ENCODE measurements around the gene CTNNB1.

CTNNB1 gene

DNA sequence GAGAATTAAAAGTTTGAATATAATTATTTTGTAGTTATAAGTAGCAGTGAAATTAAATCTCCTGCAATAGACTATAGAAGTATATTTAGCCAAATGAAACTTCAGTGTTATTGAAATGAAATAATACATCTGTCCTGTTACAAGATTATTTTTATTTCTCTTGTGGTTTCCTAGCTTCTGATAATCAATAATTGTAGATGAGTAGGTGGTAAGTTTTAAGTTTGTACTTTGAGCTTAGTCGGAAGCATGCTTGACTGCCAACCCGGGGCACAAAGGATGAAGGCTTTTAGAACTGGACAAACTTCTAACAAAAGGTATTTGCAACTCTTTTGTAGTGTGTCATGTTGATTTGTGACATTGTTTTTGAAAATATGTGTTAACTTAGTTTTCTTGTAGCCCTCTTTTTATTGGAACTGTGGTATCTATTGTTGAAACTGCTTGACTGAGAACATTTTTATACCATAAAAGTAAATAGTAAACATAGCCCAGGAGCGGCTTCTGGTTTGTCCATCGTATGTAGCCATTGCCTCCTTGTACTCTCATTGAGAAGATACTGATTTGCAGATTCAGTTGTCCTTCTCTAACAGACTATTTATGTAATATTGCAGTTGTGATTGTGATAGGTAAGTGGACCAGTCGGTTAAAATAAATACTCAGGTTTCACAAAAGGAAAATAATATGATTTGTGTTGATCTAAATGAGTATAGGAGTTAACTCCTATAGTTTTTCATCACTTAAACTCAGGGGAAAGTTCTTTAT is 2.9 kb downstream of the CTNNB1 start:
- POLR2A ChIA-PET = interaction anchor here (0.6 to 0.7 kb wide), 2 partner anchors 532 to 669 kb away, joined by 3 read pairs; no protein-coding TSS in a partner anchor
- TF ChIP-seq, protein P1, sequence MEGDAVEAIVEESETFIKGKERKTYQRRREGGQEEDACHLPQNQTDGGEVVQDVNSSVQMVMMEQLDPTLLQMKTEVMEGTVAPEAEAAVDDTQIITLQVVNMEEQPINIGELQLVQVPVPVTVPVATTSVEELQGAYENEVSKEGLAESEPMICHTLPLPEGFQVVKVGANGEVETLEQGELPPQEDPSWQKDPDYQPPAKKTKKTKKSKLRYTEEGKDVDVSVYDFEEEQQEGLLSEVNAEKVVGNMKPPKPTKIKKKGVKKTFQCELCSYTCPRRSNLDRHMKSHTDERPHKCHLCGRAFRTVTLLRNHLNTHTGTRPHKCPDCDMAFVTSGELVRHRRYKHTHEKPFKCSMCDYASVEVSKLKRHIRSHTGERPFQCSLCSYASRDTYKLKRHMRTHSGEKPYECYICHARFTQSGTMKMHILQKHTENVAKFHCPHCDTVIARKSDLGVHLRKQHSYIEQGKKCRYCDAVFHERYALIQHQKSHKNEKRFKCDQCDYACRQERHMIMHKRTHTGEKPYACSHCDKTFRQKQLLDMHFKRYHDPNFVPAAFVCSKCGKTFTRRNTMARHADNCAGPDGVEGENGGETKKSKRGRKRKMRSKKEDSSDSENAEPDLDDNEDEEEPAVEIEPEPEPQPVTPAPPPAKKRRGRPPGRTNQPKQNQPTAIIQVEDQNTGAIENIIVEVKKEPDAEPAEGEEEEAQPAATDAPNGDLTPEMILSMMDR (IDR thresholded peaks at IDR 0.05; ENCODE audit: control extremely low read depth, extremely low read depth, low read depth, missing control alignments) = no peak
- CTCF ChIA-PET = interaction anchor here (1.3 to 1.5 kb wide), 3 partner anchors 10 to 12 kb away, joined by 3 to 7 read pairs (median 6); no protein-coding TSS in a partner anchor
- DNase-seq (ENCODE audit: extremely low spot score) = no peak

DNA sequence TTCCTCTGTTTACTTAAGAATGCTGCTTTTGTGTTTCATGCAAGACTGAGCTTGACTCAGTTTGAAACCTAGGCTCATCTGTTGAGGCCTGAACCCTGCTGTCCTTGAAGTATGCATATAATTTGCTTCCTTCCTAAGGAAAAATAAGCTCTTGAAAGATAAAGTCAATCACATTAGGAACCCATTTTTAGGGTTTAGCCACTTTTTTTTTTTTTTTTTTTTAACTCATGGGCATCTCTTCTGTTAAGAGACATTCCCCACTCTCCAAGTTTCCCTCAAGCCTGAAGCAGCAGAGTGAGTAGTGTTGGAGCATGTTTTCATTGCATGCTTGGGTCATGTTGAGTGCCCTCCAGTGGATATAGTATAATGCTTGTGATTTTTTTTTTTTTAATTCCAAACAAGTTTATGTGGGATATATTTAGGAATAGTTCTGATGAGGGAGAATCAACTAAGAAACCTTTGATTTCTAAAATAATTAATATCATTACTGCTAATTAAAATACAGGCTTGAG is 3.6 kb downstream of the CTNNB1 start:
- TF ChIP-seq, protein P1 (IDR thresholded peaks at IDR 0.05; ENCODE audit: control extremely low read depth, extremely low read depth, low read depth, missing control alignments) = peak; percentile 2
- ChIA-PET POLR2A (interaction anchor here (0.6 kb wide), 1 partner anchor 670 kb away, joined by 3 read pairs; no protein-coding TSS in a partner anchor), CTCF (interaction anchor here (1.3 to 1.5 kb wide), 2 partner anchors 11 kb away, joined by 3 to 6 read pairs; no protein-coding TSS in a partner anchor)
- no peak for DNase-seq (ENCODE audit: extremely low spot score)

DNA sequence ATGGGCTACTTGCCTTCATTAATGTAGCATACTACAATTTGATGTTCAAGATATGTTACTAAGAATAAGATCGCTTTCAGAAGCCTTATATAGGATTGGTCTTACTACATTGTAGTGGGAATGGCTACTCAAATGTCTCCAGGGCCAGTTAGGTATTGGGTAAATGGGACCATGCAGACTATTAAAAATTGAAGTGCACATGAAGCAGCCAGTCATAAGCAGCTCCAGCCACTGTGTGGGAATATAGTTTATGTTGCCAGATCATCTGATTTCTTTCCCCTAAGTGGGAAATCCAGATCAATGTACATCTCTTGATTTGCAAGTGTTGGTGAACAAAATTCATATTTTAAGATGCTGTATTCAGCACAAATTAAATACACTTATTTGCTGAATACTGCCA is 5.1 kb downstream of the CTNNB1 start:
- TF ChIP-seq, protein P1 (IDR thresholded peaks at IDR 0.05; ENCODE audit: control extremely low read depth, extremely low read depth, low read depth, missing control alignments) = no peak
- DNase-seq (ENCODE audit: extremely low spot score) = no peak
- ChIA-PET POLR2A (no interaction called here), CTCF (no interaction called here)

DNA sequence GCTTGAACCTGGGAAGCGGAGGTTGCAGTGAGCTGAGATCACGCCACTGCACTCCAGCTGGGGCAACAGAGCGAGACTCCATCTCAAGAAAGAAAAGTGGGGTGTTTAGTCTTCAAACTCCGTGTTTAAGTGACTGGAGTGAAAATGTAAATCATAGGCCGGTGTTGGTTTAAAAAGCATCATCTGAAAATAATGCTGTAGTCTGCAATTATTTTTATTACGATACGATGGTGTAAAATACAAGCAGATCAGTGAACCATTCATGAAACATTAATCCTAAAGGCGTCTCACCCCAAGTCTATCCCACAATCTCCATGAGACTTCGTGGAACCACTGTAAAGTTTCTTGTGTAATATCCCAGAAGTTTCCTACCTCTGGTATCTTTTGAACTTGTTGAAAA is 6.3 kb downstream of the CTNNB1 start:
- POLR2A ChIA-PET = no interaction called here
- DNase-seq (ENCODE audit: extremely low spot score) = no peak
- CTCF ChIA-PET = no interaction called here
- TF ChIP-seq, protein P1 (IDR thresholded peaks at IDR 0.05; ENCODE audit: control extremely low read depth, extremely low read depth, low read depth, missing control alignments) = no peak

DNA sequence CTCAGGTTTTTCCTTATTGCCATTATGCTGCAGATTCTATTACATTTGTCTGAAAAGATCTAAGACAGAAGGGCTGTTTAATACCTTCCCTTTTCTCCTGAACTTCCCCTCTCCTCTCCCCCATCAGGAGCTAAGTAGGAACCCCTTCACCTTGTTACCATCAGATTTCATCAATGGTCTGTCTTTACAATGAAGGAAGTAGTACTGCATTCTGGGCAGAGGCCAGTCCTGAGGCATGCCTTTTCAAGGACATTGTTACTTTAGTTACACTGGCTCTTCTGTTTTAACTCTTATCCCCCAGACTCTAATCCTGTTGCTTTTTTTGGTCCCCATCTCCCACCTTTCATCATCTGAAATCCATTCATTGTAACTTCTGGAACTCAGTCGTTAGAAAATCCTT is 8.1 kb downstream of the CTNNB1 start:
- no peak for DNase-seq (ENCODE audit: extremely low spot score)
- ChIA-PET CTCF (interaction anchor here (0.9 to 1.4 kb wide), 3 partner anchors 9 to 16 kb away, joined by 3 to 6 read pairs (median 4); no protein-coding TSS in a partner anchor), POLR2A (no interaction called here)
- TF ChIP-seq, protein P1 (IDR thresholded peaks at IDR 0.05; ENCODE audit: control extremely low read depth, extremely low read depth, low read depth, missing control alignments) = no peak

DNA sequence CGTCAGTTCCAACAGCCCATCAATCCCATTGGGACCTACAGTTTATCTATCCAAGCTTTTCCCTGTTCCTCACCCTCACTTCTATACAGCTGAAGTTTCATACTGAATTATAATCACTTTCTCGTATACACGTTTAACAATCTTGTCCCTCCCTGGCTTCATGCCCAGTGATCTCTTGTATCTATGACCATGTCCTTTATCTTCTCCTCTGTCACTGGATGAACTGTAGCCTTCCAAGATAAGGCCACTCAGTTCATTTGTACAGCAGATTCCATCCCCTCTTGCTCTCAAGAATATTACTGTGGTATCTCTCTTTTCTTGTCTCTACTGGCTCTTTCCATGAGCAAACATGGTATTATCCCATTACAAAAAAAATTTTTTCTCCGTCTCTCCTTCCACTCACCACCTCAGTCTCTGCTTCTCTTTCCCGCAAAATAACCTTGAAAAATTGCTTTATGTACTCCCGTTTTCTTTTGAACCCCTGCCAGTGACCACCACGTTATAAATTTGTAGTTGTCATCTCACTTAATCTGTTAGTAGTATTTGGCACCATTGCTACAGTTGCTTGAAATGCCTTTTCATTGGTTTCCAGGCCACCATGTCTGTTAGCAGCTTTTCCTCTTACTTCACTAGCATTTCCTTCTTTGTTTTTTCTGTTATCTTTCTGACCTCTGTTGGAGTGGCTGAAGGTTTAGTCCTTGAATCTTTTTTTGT is 9.4 kb downstream of the CTNNB1 start:
- POLR2A ChIA-PET = interaction anchor here (0.9 to 1.1 kb wide), 2 partner anchors 8 to 9 kb away, joined by 3 to 4 read pairs; partner anchors contain the start of gene CTNNB1
- CTCF ChIA-PET = interaction anchor here (1.1 to 3.0 kb wide), 5 partner anchors 8 to 28 kb away, joined by 4 to 13 read pairs (median 4); partner anchors contain the start of gene CTNNB1
- TF ChIP-seq, protein P1 (IDR thresholded peaks at IDR 0.05; ENCODE audit: control extremely low read depth, extremely low read depth, low read depth, missing control alignments) = no peak
- DNase-seq (ENCODE audit: extremely low spot score) = no peak

Measured in GM10248 (cell line).